Endometrium (tissue), 2 donors: Measurements from ENCODE around the gene TRIM43.
"Not testable (repeated sequence)": the region's sequence is repeated elsewhere in the genome, so short reads cannot be mapped to it uniquely, and the experiment has no call there.

Experiments
- FAIRE-seq: peaks from 2 replicates; lab custom pipeline; 2012; peaks lifted over from hg19 to GRCh38; lab: Jason Lieb, UNC
- donor health status: control.
- donor health status: control.

TRIM43 gene

DNA sequence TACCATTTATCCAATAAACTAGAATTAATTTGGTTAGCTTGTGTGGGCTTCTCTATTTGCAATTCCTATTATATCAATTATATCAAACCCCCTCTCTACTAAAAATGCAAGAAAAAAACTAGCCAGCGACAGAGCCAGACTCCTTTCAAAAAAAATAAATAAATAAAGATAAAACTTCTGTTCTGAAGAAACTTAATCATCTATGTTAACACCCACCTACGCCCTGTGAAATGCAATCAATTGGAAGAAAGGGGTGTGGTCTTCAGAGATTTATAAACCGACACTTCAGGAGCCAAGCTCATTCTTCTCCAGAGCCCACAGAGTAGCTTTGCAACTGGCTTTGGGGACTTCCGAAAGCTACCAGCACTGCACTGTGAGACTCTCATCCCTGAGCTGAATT, at the start of gene TRIM43:
Gene TRIM43, plus strand, starts transcription at position 301 of the 400 bp plus-strand sequence. CDS start 2,023 bp downstream, outside the sequence.
- not testable (repeated sequence) for FAIRE-seq

DNA sequence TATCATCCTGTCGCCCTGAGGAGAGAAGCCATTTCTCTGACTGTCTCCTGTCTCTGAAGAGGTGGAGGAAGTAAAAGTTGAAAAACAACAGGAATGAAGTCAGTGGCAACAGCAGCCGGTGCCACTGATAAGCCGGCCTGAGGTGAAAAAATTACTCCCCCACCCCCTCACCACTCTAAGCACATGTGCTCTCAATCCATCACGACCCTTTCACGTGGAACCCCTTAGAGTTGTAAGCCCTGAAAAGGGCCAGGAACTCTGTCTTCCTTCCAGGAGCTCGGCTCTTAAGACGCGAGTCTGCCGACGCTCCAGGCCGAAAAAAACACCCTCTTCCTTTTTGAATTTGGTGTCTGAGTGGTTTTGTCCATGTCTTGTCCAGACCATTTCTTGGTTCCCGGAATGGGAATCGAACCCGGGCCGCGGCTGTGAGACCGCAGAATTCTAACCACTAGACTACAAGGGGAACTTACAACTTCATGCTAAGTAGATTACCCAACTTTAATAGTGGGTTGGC, 40.7 kb upstream of the TRIM43 start:
- no peak for FAIRE-seq

GRCh38 chr2:95552911-95553310, 38.9 kb upstream of the TRIM43 start:
- FAIRE-seq, result no peak

- no peak for FAIRE-seq
These were observed 22.6 kb upstream of the TRIM43 start for GRCh38 chr2:95569170-95569569.

DNA sequence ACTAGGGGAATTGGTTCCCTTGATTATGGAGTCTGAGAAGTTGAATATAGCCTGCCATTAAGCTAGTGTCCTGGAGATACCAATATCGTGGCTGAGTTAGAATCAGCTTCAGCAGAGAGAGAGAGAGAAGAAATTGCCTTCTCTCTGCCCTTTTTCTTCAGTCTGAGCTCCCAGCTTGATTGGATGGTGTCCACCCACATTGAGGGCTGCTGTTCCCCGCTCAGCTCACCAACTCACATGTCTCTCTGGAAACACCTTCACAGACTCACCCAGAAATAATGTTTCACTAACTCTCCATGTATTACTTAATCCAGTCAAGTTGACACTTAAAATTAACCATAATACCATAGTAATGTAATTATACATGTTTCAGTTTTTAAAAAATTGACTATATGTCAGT, 17.9 kb upstream of the TRIM43 start:
- no peak for FAIRE-seq

GRCh38 chr2:95574506-95574905, 17.3 kb upstream of the TRIM43 start:
- no peak for FAIRE-seq

GRCh38 chr2:95575857-95576256, 15.9 kb upstream of the TRIM43 start:
- FAIRE-seq, result no peak

DNA sequence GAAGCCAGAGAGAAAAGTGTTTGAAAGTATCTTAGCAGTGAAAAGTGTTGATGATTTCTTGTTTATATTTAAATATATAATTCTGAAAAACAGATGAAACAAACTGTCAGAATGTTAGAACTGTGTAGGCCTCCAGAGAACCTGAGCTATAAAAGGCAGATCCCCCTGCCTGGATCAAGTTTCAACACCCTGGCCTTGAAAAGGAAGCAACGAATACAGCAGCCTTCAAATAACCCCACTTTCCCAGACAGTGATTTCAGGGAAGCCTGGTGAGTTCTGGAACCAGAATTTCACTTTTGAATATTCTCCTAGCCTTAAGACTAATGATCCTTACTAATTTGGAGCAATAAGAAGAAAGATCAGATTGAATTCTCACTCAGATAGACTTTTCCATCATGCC, 13.3 kb upstream of the TRIM43 start:
- no peak for FAIRE-seq

DNA sequence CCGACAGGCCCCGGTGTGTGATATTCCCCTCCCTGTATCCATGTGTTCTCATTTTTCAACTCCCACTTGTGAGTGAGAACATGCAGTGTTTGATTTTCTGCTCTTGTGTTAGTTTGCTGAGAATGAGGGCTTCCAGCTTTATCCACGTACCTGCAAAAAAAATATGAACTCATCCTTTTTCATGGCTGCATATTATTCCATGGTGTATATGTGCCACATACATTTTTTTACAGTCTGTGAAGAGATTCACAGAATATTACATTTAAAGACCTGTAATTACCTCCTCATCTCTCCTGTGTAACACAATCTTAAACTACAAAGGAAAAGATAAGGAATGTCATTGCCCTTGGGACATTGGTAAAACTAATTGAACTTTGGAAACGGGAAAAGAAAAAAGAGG, 8.3 kb upstream of the TRIM43 start:
- not testable (repeated sequence) for FAIRE-seq

GRCh38 chr2:95584321-95584720, 7.5 kb upstream of the TRIM43 start:
- not testable (repeated sequence) for FAIRE-seq

- FAIRE-seq, result not testable (repeated sequence)
These were observed 1.8 kb upstream of the TRIM43 start for GRCh38 chr2:95589777-95590536.

DNA sequence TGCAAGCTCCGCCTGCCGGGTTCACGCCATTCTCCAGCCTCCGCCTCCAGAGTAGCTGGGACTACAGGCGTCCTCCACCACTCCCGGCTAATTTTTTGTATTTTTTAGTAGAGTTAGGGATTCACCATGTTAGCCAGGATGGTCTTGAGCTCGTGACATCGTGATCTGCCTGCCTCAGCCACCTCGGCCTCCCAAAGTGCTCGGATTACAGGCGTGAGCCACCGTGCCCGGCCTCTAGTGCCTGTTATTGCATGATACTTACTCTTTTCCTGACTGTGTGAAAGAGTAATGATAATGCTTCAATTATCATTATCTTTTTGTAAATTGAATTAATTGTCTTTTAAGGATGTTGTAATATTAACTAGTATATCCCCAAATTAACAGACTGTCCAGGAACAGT, 1.2 kb downstream of the TRIM43 start:
- not testable (repeated sequence) for FAIRE-seq

DNA sequence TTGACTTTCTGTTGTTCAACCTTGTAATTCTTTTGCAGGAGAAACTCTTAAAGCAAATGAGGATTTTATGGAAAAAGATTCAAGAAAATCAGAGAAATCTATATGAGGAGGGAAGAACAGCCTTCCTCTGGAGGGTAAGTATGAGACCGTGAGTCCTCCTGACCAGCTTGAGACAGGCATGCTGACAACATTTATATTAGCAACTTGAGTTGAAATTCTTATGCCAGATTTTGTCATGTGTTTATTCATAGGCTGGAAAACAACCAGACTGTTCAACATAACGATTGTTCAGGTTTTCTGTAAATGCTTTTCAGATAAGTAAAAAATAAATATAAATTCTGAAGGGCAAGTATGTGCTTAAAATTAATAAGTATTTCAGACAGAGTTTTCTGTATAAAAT, 3.2 kb downstream of the TRIM43 start:
- not testable (repeated sequence) for FAIRE-seq

GRCh38 chr2:95601301-95601700, 9.5 kb downstream of the TRIM43 start:
- not testable (repeated sequence) for FAIRE-seq

DNA sequence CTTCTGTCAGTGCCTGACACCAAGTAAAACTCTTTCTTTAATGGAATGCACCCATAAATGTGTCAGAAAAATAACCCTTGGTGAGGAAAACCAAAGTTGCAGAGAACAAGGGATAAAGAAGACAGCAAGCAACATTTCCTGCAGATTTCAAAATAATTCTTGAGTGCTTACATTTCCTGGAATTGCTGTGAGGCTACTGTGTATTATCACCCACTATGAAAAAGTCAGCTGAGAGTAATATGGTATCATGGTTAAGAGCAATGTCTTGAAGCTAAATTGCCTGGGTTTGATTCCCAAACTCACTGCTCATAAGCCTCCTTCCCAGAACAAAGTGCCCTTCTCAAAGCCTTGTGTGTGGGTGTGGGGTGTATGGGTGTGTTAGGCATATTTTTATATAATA, 10.3 kb downstream of the TRIM43 start:
- not testable (repeated sequence) for FAIRE-seq

GRCh38 chr2:95608356-95608755, 16.6 kb downstream of the TRIM43 start:
- FAIRE-seq, result not testable (repeated sequence)

DNA sequence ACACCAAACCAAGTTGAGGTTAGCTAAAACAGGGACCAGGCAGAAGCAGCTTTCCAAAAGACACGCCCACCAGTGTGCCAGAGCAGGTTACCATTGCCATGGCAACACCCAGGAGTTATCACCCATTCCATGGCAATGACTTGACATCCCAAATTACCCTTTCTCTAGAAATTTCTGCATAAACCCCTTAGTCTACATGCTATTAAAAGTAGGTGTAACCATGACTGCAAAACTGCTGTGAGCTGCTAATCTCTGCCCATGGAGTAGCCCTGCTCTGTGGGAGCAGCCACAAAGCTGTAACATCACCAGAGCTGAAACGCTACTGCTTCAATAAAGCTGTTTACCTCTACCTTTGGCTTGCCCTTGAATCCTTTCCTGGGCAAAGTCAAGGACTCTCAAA, 18.0 kb downstream of the TRIM43 start:
- FAIRE-seq, result not testable (repeated sequence)

DNA sequence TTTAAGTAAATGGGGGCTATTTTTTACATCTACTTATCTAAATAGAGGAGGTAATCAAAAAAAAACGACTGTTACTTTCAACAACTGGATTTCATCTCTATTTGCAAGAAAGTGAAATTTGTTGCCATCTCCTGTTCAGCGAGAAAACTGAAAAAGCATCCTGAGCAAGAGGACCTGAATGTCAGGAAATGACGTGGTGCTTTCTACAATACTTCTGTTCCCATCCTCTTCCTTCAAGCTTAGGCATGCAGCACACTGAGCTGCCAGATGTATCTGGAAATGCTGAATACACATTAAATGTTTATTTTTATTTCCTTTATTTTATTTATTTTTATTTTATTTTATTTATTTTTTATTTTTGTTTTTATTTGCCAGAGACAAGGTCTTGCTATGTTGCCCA, 21.2 kb downstream of the TRIM43 start:
- FAIRE-seq, result not testable (repeated sequence)

DNA sequence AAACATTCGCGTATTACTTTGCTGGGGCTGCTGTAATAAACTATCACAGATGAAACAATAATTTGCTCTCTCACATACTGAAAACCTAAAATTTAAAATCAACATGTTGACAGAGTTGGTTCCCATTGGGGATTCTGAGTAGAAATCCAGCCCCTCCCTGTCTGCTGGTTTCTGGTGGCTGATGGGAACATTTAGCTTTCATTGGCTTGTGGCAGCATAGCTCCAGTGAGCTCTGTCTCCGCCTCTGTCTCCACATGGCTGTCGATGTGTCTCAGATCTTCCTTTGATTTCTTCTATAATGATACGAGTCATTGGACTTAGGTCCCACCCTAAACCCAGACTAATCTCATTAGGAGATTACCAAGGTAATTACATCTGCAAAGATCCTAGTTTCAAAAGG, 30.9 kb downstream of the TRIM43 start:
- not testable (repeated sequence) for FAIRE-seq

GRCh38 chr2:95630987-95631386, 39.2 kb downstream of the TRIM43 start:
- FAIRE-seq, result not testable (repeated sequence)

- FAIRE-seq, result peak; percentile 55
These were observed 41.9 kb downstream of the TRIM43 start for GRCh38 chr2:95633626-95634259.

DNA sequence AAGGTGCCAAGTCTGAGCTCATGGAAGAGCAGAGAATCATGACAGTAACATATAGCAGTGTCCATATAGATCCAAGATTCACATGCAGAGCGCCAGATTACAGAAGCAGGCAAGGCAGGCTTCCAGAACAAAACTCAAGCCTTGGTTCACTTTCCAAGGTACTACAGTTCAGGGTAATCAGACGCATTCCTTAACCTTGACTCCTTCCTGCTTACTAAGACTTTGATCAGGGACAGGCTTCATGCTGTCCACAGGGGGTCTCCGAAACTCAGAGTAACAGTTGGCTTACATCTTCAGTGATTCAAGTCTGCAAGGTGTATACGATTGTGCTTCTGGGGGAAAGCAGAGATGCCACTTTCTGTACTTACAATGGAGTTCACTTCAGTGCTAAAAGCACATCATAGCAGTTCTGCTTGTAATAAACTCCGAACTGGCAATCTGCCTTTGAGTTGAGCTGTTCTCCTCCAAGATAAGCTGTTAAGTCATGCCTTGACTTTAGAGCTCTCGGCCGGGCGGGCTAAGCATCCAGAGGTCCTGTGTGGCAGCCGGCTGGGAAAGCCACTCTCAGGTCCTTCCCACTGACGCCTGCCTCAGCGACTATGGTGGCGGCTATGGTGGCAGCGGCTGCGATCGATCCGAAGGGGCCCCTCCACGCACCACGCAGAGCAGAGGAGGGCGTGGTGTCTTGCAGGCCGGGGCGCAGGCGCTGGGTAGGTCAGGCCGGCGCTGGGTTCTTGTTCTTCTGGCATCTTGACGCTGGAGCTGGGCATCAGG, 48.9 kb downstream of the TRIM43 start:
- FAIRE-seq, result not testable (repeated sequence)

DNA sequence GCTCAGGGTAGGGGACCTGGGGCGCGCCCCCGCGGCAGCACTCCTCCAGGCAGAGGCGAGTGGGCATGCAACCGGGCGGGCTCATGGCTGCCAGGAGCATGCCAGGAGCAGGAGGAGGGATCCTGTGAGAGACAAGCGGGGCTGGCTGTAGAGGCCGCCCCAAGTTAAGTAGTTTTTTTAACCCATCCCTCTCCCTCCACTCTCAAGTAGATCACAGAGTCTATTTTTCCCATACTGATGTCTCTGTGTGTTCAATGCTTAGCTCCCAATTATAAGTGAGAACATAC, 49.4 kb downstream of the TRIM43 start:
- FAIRE-seq, result not testable (repeated sequence)
